Testis (tissue), 2 donors: ENCODE measurements around the gene ART4.

Source experiments
- CTCF ChIP-seq, 3 experiments: fragments of 450-650 bp in 2 of 3; fragments of 200-600 bp in 1 of 3; sonication (generic) in 1 of 3; IDR thresholded peaks; one replicate each; pipeline ENCODE4 v1.5.1; 2016 to 2019; ENCODE audit warnings: antibody characterized with exemption in 3 of 3, mild to moderate bottlenecking in 2 of 3, moderate library complexity in 1 of 3
- POLR2A ChIP-seq: fragments of 450-650 bp; IDR thresholded peaks from one replicate; pipeline ENCODE4 v1.6.1; 2017; ENCODE audit warnings: antibody characterized with exemption, mild to moderate bottlenecking, moderate library complexity

GRCh38 chr12:14833952-14834351, 9.4 kb downstream of the ART4 start:
- TF ChIP-seq CTCF (IDR thresholded peaks at IDR 0.05) = no peak
- TF ChIP-seq POLR2A = no peak
